ENCODE results near the gene ST7L. TPM values are rescaled to one million over a fixed set of nuclear protein-coding genes. Genes with fewer than 3 reads are reported as not detected.

ST7L gene
- total and polyA plus RNA-seq, 2 experiments from 2014 or later: 13.9 to 21.0 TPM

GRCh38 chr1:112510340-112510739 is 108.6 kb downstream of the ST7L start:
- no peak overlapping the region for H2AFZ ChIP-seq
- WGBS, 2 experiments (ENCODE audit: low coverage in 1 of 2, low lambda C conversion rate in 2 of 2, missing lambda C conversion rate in 2 of 2): 84 to 85% methylated on average over 7 of the region's 7 CpGs
- no peaks in the 10 kb centered on the region for H3F3A ChIP-seq (ENCODE audit: insufficient read depth)
- no peak overlapping the region for H3K9ac ChIP-seq
- no peaks in the 10 kb centered on the region for H3K36me3 ChIP-seq (ENCODE audit: low read depth)
- H3K4me3 ChIP-seq: no peak overlapping the region
- H3K4me1 ChIP-seq (ENCODE audit: insufficient read depth): peaks cover 10% of the 10 kb centered on the region; the same call in 1 of the 2 replicates
- H3K27ac ChIP-seq: no peak overlapping the region
- H3K9me3 ChIP-seq (ENCODE audit: low read depth): no peaks in the 10 kb centered on the region
- in situ Hi-C loops (cut with MboI): no loop called here
- DNase-seq: no peak
- TF ChIP-seq EZH2 (IDR thresholded peaks at IDR 0.05; ENCODE audit: insufficient read depth, poor library complexity, severe bottlenecking) (no peak), EZH2phosphoT487 (IDR thresholded peaks at IDR 0.05; ENCODE audit: insufficient read depth, low read depth) (no peak)
- no peaks in the 10 kb centered on the region for H3K79me2 ChIP-seq (ENCODE audit: insufficient read depth)
- no peak overlapping the region for H3K4me2 ChIP-seq (ENCODE audit: unreplicated experiment)
- no peaks in the 10 kb centered on the region for H4K20me1 ChIP-seq (ENCODE audit: insufficient read depth)
- H3K27me3 ChIP-seq (replicated peaks; ENCODE audit: insufficient read depth): no peaks in the 10 kb centered on the region
- no peaks in the 10 kb centered on the region for H3K9me2 ChIP-seq (ENCODE audit: insufficient read depth)

DNA sequence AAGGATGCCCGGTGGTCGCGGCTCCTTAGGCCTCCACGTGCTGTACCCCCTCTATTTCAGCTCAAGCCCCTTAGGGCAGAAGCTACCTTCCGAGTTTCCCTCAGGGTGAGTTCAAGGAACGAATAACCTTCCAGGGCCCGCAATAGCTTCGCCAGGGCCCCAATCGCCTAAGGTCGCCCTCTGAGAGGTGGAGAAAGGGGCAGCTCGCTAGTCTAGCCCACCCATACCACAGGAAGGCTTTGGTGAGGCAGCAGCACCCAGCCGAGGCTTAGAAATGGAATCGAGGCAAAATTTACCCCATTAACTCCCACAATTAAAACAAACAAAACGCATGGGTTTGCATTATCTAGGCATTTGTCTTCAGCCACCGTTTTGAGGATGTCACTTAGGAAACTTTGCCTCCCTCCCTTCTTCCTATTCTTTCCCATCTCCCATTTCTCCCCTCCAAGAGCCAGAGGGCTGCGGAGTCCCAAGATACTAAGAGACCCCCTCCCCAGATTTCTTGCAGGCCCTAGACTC is 109.2 kb downstream of the ST7L start:
- H4K20me1 ChIP-seq (ENCODE audit: insufficient read depth): no peaks in the 10 kb centered on the region
- no peaks in the 10 kb centered on the region for H3K79me2 ChIP-seq (ENCODE audit: insufficient read depth)
- H3K4me3 ChIP-seq: no peak overlapping the region
- no peak for DNase-seq
- H3F3A ChIP-seq (ENCODE audit: insufficient read depth): no peaks in the 10 kb centered on the region
- H3K27me3 ChIP-seq (replicated peaks; ENCODE audit: insufficient read depth): no peaks in the 10 kb centered on the region
- TF ChIP-seq EZH2phosphoT487 (IDR thresholded peaks at IDR 0.05; ENCODE audit: insufficient read depth, low read depth): no peak
- TF ChIP-seq EZH2 (IDR thresholded peaks at IDR 0.05; ENCODE audit: insufficient read depth, poor library complexity, severe bottlenecking): no peak
- H3K27ac ChIP-seq: no peak overlapping the region
- no peaks in the 10 kb centered on the region for H3K36me3 ChIP-seq (ENCODE audit: low read depth)
- WGBS, 2 experiments (ENCODE audit: low coverage in 1 of 2, low lambda C conversion rate in 2 of 2, missing lambda C conversion rate in 2 of 2): 83 to 84% methylated on average over 16 of the region's 16 CpGs
- H3K9me3 ChIP-seq (ENCODE audit: low read depth): no peaks in the 10 kb centered on the region
- H3K4me2 ChIP-seq (ENCODE audit: unreplicated experiment): no peak overlapping the region
- H2AFZ ChIP-seq: no peak overlapping the region
- H3K9ac ChIP-seq: no peak overlapping the region
- no peaks in the 10 kb centered on the region for H3K9me2 ChIP-seq (ENCODE audit: insufficient read depth)
- in situ Hi-C loops (cut with MboI): no loop called here
- peaks cover 8% of the 10 kb centered on the region; the same call in 1 of the 2 replicates for H3K4me1 ChIP-seq (ENCODE audit: insufficient read depth)

DNA sequence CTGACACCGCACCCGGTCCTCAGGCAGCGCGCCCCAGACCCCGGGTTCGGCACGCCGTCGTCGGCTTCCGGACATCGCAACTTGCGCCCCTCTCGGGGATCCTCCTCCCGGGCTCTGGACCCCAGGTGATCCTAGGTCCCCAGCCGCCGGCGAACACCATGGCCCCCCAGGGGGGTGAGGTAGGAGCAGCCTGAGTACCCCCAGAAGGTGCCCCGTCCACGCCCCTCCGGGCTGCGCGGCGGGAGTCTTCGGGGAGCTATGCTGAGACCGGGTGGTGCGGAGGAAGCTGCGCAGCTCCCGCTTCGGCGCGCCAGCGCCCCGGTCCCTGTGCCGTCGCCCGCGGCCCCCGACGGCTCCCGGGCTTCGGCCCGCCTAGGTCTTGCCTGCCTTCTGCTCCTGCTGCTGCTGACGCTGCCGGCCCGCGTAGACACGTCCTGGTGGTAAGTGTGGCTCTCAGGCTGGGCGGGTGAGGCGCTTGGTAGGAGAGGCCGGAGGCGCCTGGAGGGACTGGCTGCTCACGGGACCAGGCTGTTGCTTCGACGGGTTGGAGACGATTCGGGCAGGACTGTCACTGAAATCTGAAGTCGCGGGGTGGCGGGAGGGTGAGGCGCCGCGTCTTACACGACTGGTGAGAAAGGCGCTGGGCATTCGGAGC is 109.8 kb downstream of the ST7L start:
- H3K27me3 ChIP-seq (replicated peaks; ENCODE audit: insufficient read depth): no peaks in the 10 kb centered on the region
- peak; percentile 19 for DNase-seq
- H4K20me1 ChIP-seq (ENCODE audit: insufficient read depth): no peaks in the 10 kb centered on the region
- H3K79me2 ChIP-seq (ENCODE audit: insufficient read depth): no peaks in the 10 kb centered on the region
- no peaks in the 10 kb centered on the region for H3K9me3 ChIP-seq (ENCODE audit: low read depth)
- no peaks in the 10 kb centered on the region for H3K9me2 ChIP-seq (ENCODE audit: insufficient read depth)
- peak overlapping the region; percentile 65 for H3K4me3 ChIP-seq
- in situ Hi-C loops (cut with MboI): no loop called here
- H3K36me3 ChIP-seq (ENCODE audit: low read depth): no peaks in the 10 kb centered on the region
- H3K4me2 ChIP-seq (ENCODE audit: unreplicated experiment): peak overlapping the region; percentile 74
- H2AFZ ChIP-seq: peak overlapping the region; percentile 64
- peaks cover 8% of the 10 kb centered on the region; the same call in 1 of the 2 replicates for H3K4me1 ChIP-seq (ENCODE audit: insufficient read depth)
- H3K9ac ChIP-seq: no peak overlapping the region
- H3K27ac ChIP-seq: no peak overlapping the region
- WGBS, 2 experiments (ENCODE audit: low coverage in 1 of 2, low lambda C conversion rate in 2 of 2, missing lambda C conversion rate in 2 of 2): 31 to 33% methylated on average over 50 to 54 of the region's 66 CpGs
- TF ChIP-seq EZH2 (IDR thresholded peaks at IDR 0.05; ENCODE audit: insufficient read depth, poor library complexity, severe bottlenecking): no peak
- no peak for TF ChIP-seq EZH2phosphoT487 (IDR thresholded peaks at IDR 0.05; ENCODE audit: insufficient read depth, low read depth)
- no peaks in the 10 kb centered on the region for H3F3A ChIP-seq (ENCODE audit: insufficient read depth)

- no peaks in the 10 kb centered on the region for H3K9me3 ChIP-seq (ENCODE audit: low read depth)
- no peak within 1 kb of the TSS for H3K9ac ChIP-seq
- H3K79me2 ChIP-seq (ENCODE audit: insufficient read depth): no peaks in the 10 kb centered on the region
- H3K4me2 ChIP-seq (ENCODE audit: unreplicated experiment): peak within 1 kb of the TSS; percentile 74
- no peaks in the 10 kb centered on the region for H3K36me3 ChIP-seq (ENCODE audit: low read depth)
- no peaks in the 10 kb centered on the region for H3K9me2 ChIP-seq (ENCODE audit: insufficient read depth)
- peak within 1 kb of the TSS; percentile 65 for H3K4me3 ChIP-seq
- peak within 1 kb of the TSS; percentile 64 for H2AFZ ChIP-seq
- DNase-seq: peak; percentile 44
- peaks cover 2% of the 10 kb centered on the region; the same call in 1 of the 2 replicates for H3F3A ChIP-seq (ENCODE audit: insufficient read depth)
- no peak within 1 kb of the TSS for H3K27ac ChIP-seq
- in situ Hi-C loops (cut with MboI): no loop called here
- whole genome bisulfite sequencing, 2 experiments (ENCODE audit: low coverage in 1 of 2, low lambda C conversion rate in 2 of 2, missing lambda C conversion rate in 2 of 2): 1 to 3% methylated on average over 38 to 60 of the region's 69 CpGs
- no peaks in the 10 kb centered on the region for H4K20me1 ChIP-seq (ENCODE audit: insufficient read depth)
- peaks cover 8% of the 10 kb centered on the region; the same call in 1 of the 2 replicates for H3K4me1 ChIP-seq (ENCODE audit: insufficient read depth)
- no peaks in the 10 kb centered on the region for H3K27me3 ChIP-seq (replicated peaks; ENCODE audit: insufficient read depth)
- TF ChIP-seq EZH2 (IDR thresholded peaks at IDR 0.05; ENCODE audit: insufficient read depth, poor library complexity, severe bottlenecking) (peak; percentile 84), EZH2phosphoT487 (IDR thresholded peaks at IDR 0.05; ENCODE audit: insufficient read depth, low read depth) (no peak)
These were observed 110.5 kb downstream of the ST7L start, which contains the start of gene WNT2B for GRCh38 chr1:112508278-112509004. Gene WNT2B (plus strand): TSS chr1:112508965. CDS start chr1:112509263, 298 bp downstream.

Measured in GM23248 (cell line).